GM06990 (cell line): ENCODE data around the gene ZNRF1.

Experiments used
- DNase-seq: peaks from one replicate; pipeline ENCODE4 v3.0.0-alpha.2; 2011; ENCODE audit not compliant: insufficient read length; ENCODE audit errors: extremely low read depth
- H3K27me3 ChIP-seq: replicated peaks from 2 replicates; pipeline ENCODE4 v1.6.0; 2011; ENCODE audit warnings: low read length; ENCODE audit not compliant: control insufficient read depth, insufficient read depth
- H3K36me3 ChIP-seq: 2 replicates; pipeline ENCODE4 v1.5.1; 2011; ENCODE audit warnings: low read length; ENCODE audit not compliant: control insufficient read depth, insufficient read depth
- H3K4me3 ChIP-seq: replicated peaks from 2 replicates; pipeline ENCODE4 v1.5.1; 2011; ENCODE audit warnings: low read depth, mild to moderate bottlenecking, control low read depth, low read length
- CTCF ChIP-seq: IDR thresholded peaks from 2 replicates; pipeline ENCODE4 v1.5.1; 2011; ENCODE audit warnings: low read length, control low read depth, mild to moderate bottlenecking, inconsistent platforms; ENCODE audit not compliant: insufficient read depth, poor library complexity, severe bottlenecking

Gene ZNRF1

GRCh38 chr16:74995986-74996385 is 2.8 kb upstream of the ZNRF1 start:
- no peak for DNase-seq
- Histone ChIP-seq H3K36me3 (no peaks in the 10 kb centered on the region), H3K4me3 (no peak overlapping the region), H3K27me3 (no peaks in the 10 kb centered on the region)
- TF ChIP-seq CTCF = no peak

GRCh38 chr16:74997042-74997491 is 1.8 kb upstream of the ZNRF1 start:
- no peak for TF ChIP-seq CTCF
- no peak for DNase-seq
- Histone ChIP-seq H3K27me3 (no peaks in the 10 kb centered on the region), H3K36me3 (no peaks in the 10 kb centered on the region), H3K4me3 (no peak overlapping the region)

GRCh38 chr16:74999219-74999608 is 390 bp downstream of the ZNRF1 start:
- no peak for TF ChIP-seq CTCF
- no peaks in the 10 kb centered on the region for H3K27me3 ChIP-seq
- DNase-seq = no peak
- H3K36me3 ChIP-seq = no peaks in the 10 kb centered on the region
- H3K4me3 ChIP-seq = peak overlapping the region; percentile 77

DNA sequence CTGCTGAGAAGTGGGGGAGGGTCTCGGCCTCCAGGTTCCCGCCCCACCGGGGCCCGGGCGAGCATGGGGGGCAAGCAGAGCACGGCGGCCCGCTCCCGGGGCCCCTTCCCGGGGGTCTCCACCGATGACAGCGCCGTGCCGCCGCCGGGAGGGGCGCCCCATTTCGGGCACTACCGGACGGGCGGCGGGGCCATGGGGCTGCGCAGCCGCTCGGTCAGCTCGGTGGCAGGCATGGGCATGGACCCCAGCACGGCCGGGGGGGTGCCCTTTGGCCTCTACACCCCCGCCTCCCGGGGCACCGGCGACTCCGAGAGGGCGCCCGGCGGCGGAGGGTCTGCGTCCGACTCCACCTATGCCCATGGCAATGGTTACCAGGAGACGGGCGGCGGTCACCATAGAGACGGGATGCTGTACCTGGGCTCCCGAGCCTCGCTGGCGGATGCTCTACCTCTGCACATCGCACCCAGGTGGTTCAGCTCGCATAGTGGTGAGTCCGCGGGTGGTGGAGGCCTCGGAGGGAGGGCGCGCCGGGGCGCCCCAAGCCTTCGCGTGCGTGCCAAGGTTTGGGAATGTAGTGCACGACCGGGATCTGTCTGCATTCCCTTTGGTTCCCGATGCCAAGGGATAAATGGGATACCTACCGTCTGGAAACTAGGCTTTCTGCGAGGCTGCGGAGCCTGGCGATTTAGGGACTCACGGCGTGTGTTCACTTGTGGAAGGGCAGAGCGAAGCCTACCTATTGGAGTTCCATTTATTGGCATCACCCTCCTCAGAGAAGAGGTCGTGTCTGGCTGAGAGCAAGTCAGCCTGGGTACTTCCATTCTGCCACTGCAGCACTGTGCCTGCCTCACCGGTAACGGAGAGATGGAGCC is 1.0 kb downstream of the ZNRF1 start:
- H3K4me3 ChIP-seq = peak overlapping the region; percentile 77
- peak; percentile 61 for DNase-seq
- no peaks in the 10 kb centered on the region for H3K27me3 ChIP-seq
- H3K36me3 ChIP-seq = no peaks in the 10 kb centered on the region
- no peak for TF ChIP-seq CTCF

DNA sequence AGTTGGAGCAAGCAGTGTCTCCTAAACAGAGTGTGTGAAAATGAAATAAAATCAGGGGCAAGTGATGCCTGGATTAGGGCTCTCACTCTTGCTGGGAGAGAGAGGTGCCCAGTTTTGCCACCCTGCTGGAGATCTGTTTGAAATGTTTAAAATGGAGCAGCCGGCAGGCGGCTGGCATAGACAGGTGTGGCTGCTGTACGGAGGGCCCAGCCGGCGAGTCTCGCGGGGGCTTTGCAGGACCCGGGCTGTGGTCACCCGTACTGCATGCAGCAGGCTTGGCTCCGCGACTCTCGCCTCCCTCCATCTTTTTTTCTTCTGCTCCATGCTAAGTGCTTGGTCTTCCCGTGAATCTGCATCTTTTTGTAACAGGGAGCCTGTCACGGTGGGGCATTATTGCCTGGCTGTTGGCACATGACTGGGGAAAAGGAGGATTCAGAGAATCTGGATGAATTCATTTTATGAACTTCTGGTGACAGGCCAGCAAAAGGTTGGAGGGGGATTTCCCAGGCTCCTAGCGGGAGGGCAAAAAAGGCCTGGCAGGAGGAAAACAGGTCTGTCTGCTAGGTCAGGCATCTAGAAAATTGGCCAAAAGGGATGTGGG is 1.8 kb downstream of the ZNRF1 start:
- TF ChIP-seq CTCF = no peak
- Histone ChIP-seq H3K27me3 (no peaks in the 10 kb centered on the region), H3K36me3 (no peaks in the 10 kb centered on the region), H3K4me3 (peak overlapping the region; percentile 77)
- DNase-seq = peak; percentile 33
